ENCODE data around the gene HGFAC.

DNA sequence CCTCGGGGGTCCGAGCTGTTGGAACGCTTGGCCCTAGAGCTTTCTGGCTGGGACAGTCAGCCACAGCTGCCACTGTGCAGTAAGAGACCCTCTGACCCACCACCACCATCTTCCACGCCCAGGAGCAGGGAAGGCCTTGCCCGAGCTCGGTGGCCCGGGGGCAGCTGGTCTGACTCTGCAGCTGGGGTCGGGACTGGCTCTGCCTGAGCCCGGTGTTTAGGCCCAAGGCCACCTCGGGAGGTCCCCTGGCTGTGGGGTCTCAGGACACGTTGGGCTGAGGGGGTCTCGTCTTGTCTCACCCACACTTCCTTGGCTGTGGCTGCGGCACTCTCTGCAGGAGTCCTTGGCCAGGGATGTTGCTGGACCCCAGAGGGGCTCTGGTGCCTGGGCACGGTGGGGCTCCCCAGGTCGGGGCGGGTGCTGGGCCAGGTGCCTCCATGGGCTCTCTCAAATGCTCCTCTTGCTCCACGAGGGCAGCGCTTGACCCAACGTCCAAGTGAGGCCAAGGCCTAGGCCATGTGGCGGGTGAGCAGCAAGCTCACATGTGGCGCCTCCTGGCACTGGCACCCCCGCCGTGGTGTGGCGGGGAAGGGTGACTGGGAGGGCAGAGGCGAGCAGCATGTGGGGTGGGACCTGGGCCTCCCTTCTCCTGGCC lies 44.2 kb downstream of the HGFAC start:
- TF ChIP-seq POLR2AphosphoS5 (IDR thresholded peaks at IDR 0.05) (no peak), EP300 (IDR thresholded peaks at IDR 0.05) (no peak), POLR2A (IDR thresholded peaks at IDR 0.05) (no peak)

Measured in suprapubic skin (tissue), 4 donors.